Pancreas (tissue), 10 donors: Measurements from ENCODE around the gene PSMD2. TPM values are rescaled to one million over a fixed set of nuclear protein-coding genes. Genes with fewer than 3 reads are reported as not detected.

ENCODE experiments used
- ATAC-seq, 4 donors: fragments of 200-7000 bp; cut with Tn5 transposase; one replicate each; pipeline versions ENCODE4 v1.8.0 to v1.9.1; 2020; ENCODE audit warnings: mild to moderate bottlenecking in 4 of 4, moderate library complexity in 4 of 4
- DNase-seq, 6 donors: peaks; one replicate each; pipeline ENCODE4 v3.0.0-alpha.2; 2020
- FAIRE-seq: peaks from 2 replicates; lab custom pipeline; 2012; peaks lifted over from hg19 to GRCh38; lab: Jason Lieb, UNC
- H3K27ac ChIP-seq, 4 donors: fragments of 200-600 bp; sonication (generic); 1 replicate in 3 of 4; 2 replicates in 1 of 4; pipeline versions ENCODE4 v1.5.0 to v1.8.0; 2020
- H3K27me3 ChIP-seq, 4 donors: fragments of 200-600 bp; one replicate each; pipeline ENCODE4 v1.8.0; 2021
- H3K36me3 ChIP-seq, 3 donors: fragments of 200-600 bp; sonication (generic) in 1 of 3; one replicate each; pipeline versions ENCODE4 v1.5.0 to v1.8.0; 2020 to 2021
- H3K4me1 ChIP-seq, 3 donors: fragments of 200-600 bp; one replicate each; pipeline ENCODE4 v1.8.0; 2021
- H3K4me3 ChIP-seq, 4 donors: fragments of 200-600 bp; sonication (generic) in 2 of 4; one replicate each; pipeline versions ENCODE4 v1.5.0 to v1.8.0; 2020 to 2021
- H3K9me3 ChIP-seq, 4 donors: fragments of 200-600 bp; one replicate each; pipeline ENCODE4 v1.8.0; 2021
- WGBS, 2 donors: extraction: QIAGEN DNeasy Blood & Tissue Kit; methylation state at CpG; one replicate each; pipeline ENCODE4 v1.1.7; 2013; 5-methylcytosine and 5-hydroxymethylcytosine counted together
- intact Hi-C, 3 donors: fragments of 100-400 bp; cut with DNase I; formaldehyde crosslinking; loops; one replicate each; pipeline versions ENCODE4 v1.11.1 to v1.14.2; 2022
- polyA plus RNA-seq, 2 donors: library from polyadenylated mRNA; stranded (reverse); fragments of 200-250 nt; gene quantifications; one replicate each; pipeline ENCODE4 v1.2.3, GENCODE V29; 2013
- total RNA-seq, 6 donors: library from RNA; stranded (reverse); fragmentation: NEBNext Ultra II Directional in 4 of 6; extraction: Animal tissue kit (Norgen Biotek cat#: 25700) in 4 of 6; gene quantifications; one replicate each; pipeline versions ENCODE4 v1.2.1 to v1.2.4, GENCODE V29; 2021 to 2023
- TF ChIP-seq, protein P1 (sequence below), 4 donors: fragments of 200-600 bp; sonication (generic) in 3 of 4; IDR thresholded peaks; one replicate each; pipeline versions ENCODE4 v1.5.0 to v1.8.0; 2021; ENCODE audit warnings: antibody characterized with exemption in 4 of 4
- donor health status: healthy with polysubstance abuse.
- donor health status: DM: no; HTN: no; CAD: no; lungs with moderate emphysema.
- donor health status: DM: no; HTN: no; CAD: no.
- donor health status: control.
- donor health status: control.
- donor health status: Bipolar disorder and iron deficiency.
- donor health status: DM: yes; HTN: yes; CAD: no.
- donor health status: DM: no; HTN: no; CAD: no.
- donor health status: DM: no; HTN: no; CAD: no.
- donor health status: DM: yes; HTN: yes; CAD: no.

Gene PSMD2
- total and polyA plus RNA-seq, 8 donors: 38.4 to 89.6 (median 54.1) TPM

DNA sequence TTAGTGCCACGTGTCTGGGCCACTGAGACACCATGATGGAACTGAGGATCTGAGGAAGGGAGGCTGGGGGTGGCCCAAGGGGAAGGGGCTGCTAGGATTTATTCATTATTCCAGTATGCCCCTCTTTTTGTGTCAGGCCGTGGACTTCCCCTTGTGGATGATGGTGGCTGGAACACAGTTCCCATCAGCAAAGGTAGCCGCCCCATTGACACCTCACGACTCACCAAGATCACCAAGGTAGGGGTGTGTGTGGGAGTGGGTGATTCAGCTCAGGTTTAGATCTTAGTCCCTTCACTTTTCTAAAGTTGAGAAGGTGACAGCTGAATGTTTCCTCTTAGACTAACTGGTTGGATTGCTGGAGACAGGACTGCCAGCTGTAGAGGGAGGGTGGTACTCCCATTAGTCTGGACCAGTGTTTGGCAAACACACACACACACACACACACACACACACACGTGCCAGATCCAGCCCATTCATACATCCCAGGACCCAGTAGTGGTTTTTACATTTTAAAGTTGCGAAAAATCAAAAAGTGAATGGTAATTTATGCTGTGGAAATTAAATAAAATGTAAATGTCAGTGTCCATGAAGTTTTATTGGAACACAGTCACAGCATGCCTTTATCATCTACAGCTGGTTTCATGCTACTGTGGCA lies 26.8 kb downstream of the PSMD2 start:
- whole genome bisulfite sequencing, 2 donors: 67 to 77% methylated on average over 6 of the region's 6 CpGs
- no peaks in the 10 kb centered on the region for H3K9me3 ChIP-seq
- H3K27me3 ChIP-seq: no peaks in the 10 kb centered on the region
- TF ChIP-seq, protein P1, sequence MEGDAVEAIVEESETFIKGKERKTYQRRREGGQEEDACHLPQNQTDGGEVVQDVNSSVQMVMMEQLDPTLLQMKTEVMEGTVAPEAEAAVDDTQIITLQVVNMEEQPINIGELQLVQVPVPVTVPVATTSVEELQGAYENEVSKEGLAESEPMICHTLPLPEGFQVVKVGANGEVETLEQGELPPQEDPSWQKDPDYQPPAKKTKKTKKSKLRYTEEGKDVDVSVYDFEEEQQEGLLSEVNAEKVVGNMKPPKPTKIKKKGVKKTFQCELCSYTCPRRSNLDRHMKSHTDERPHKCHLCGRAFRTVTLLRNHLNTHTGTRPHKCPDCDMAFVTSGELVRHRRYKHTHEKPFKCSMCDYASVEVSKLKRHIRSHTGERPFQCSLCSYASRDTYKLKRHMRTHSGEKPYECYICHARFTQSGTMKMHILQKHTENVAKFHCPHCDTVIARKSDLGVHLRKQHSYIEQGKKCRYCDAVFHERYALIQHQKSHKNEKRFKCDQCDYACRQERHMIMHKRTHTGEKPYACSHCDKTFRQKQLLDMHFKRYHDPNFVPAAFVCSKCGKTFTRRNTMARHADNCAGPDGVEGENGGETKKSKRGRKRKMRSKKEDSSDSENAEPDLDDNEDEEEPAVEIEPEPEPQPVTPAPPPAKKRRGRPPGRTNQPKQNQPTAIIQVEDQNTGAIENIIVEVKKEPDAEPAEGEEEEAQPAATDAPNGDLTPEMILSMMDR (IDR thresholded peaks at IDR 0.05): no peak
- peaks cover 0 to 2% (median under 1%) of the 10 kb centered on the region in 3 donors for H3K4me1 ChIP-seq
- DNase-seq (no peak), FAIRE-seq (no peak), ATAC-seq (no peak)
- intact Hi-C loops: no loop called here
- no peak overlapping the region for H3K27ac ChIP-seq
- H3K4me3 ChIP-seq: no peak overlapping the region
- H3K36me3 ChIP-seq: peaks cover 40 to 95% (median 88%) of the 10 kb centered on the region in 3 donors

DNA sequence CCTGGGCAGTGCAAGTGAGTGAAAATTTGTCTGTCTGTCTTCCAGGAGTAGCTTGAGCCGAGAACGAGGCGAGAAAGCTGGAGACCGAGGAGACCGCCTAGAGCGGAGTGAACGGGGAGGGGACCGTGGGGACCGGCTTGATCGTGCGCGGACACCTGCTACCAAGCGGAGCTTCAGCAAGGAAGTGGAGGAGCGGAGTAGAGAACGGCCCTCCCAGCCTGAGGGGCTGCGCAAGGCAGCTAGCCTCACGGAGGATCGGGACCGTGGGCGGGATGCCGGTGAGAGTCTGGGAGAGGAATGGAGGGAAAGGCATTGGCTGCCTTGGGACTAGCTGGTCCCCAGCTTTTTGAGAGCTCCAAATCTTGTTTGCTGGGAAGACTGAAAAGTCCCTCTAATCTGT lies 28.1 kb downstream of the PSMD2 start:
- WGBS, 2 donors: 94% methylated on average over 21 of the region's 21 CpGs
- intact Hi-C loops: no loop called here
- peaks cover 41 to 95% (median 85%) of the 10 kb centered on the region in 3 donors for H3K36me3 ChIP-seq

DNA sequence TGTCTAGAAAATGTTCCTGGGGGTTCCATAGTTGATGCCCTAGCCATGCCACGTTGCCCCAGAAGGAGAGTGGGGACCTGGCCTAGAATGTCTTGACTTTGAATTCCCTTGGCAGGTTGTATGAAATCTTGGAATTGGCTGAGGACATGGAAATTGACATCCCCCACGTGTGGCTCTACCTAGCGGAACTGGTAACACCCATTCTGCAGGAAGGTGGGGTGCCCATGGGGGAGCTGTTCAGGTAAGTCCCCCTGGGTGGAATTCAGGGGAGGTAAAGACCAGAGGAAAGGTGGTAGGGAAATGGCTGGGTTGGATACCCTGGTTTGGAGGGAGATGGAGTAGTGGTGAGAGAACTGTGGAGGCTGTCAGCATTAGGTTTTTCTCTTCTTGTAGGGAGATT lies 29.5 kb downstream of the PSMD2 start:
- TF ChIP-seq, protein P1 (IDR thresholded peaks at IDR 0.05): no peak
- H3K27me3 ChIP-seq: no peaks in the 10 kb centered on the region
- FAIRE-seq (no peak), DNase-seq (no peak), ATAC-seq (no peak)
- no peaks in the 10 kb centered on the region for H3K9me3 ChIP-seq
- WGBS, 2 donors: 54 to 72% methylated on average over 3 of the region's 3 CpGs
- no peaks in the 10 kb centered on the region for H3K4me1 ChIP-seq
- no peak overlapping the region for H3K27ac ChIP-seq
- intact Hi-C loops: no loop called here
- H3K36me3 ChIP-seq: peaks cover 35 to 93% (median 84%) of the 10 kb centered on the region in 3 donors
- no peak overlapping the region for H3K4me3 ChIP-seq

More for the DNA sequence above, 28.1 kb downstream of the PSMD2 start:
- Histone ChIP-seq H3K27me3 (no peaks in the 10 kb centered on the region), H3K9me3 (no peaks in the 10 kb centered on the region), H3K4me1 (no peaks in the 10 kb centered on the region), H3K27ac (no peak overlapping the region), H3K4me3 (no peak overlapping the region)
- TF ChIP-seq, protein P1 (IDR thresholded peaks at IDR 0.05): no peak
- FAIRE-seq (no peak), ATAC-seq (no peak), DNase-seq (no peak)

DNA sequence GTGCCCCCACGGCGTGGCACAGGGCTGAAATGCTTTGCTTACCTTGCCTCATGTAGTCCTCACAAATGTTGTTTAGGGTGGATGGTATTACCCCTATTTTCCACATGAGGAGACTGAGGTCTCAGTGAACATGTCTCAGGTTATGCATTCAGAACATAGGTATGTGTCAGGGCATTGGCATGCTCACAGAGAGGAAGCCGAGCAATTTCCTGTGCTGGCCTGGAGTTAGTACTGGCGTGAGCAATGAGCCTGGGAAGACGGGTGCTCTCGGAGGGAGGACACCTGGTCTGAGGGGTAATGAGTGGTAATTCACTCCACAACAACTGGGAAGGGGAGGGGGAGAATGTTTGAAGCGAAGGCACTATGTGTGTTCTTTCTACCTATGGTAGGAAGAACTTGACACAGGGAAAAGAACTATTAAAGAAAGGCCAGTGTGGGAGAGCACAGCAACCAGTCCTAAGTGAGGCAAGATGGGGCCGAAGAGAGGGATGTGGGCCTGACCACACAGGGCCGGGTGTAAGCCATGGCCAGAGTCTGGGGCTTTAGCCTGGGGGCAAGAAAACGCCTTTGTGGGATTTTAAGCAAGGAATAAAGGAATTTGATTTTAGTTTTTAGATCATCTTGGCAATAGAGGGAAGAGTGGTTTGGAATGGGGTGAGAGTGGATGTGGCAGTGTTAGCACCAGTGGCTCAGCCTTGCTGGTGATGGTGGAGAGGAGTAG lies 33.5 kb downstream of the PSMD2 start:
- Histone ChIP-seq H3K36me3 (peaks cover 21 to 62% (median 44%) of the 10 kb centered on the region in 3 donors), H3K9me3 (no peaks in the 10 kb centered on the region), H3K27me3 (no peaks in the 10 kb centered on the region), H3K4me3 (no peak overlapping the region), H3K4me1 (peaks cover 0 to 11% (median 0%) of the 10 kb centered on the region in 3 donors), H3K27ac (no peak overlapping the region)
- no peak for ATAC-seq
- no peak for DNase-seq
- TF ChIP-seq, protein P1 (IDR thresholded peaks at IDR 0.05): no peak
- intact Hi-C loops: no loop called here
- WGBS, 2 donors: 77 to 86% methylated on average over 10 of the region's 10 CpGs
- FAIRE-seq: no peak
